ENCODE measurements around the gene PIWIL1. TPM values are rescaled to one million over a fixed set of nuclear protein-coding genes. Genes with fewer than 3 reads are reported as not detected.

The PIWIL1 gene
- total RNA-seq, 1 experiment from 2014 or later = not detected

- Histone ChIP-seq H3K27ac (no peak overlapping the region), H3K27me3 (ENCODE audit: insufficient read depth, low read depth) (peaks cover 51% of the 10 kb centered on the region), H3K4me1 (replicated peaks; ENCODE audit: insufficient read depth) (no peaks in the 10 kb centered on the region), H3F3A (ENCODE audit: insufficient read depth, low read depth) (no peaks in the 10 kb centered on the region), H3K4me2 (no peak overlapping the region), H3K36me3 (ENCODE audit: low read depth) (no peaks in the 10 kb centered on the region), H2AFZ (no peak overlapping the region), H4K20me1 (ENCODE audit: insufficient read depth) (no peaks in the 10 kb centered on the region), H3K4me3 (no peak overlapping the region), H3K9me3 (ENCODE audit: insufficient read depth, low read depth) (no peaks in the 10 kb centered on the region), H3K79me2 (ENCODE audit: low read depth) (no peaks in the 10 kb centered on the region), H3K9me2 (ENCODE audit: insufficient read depth) (no peaks in the 10 kb centered on the region)
- DNase-seq = no peak
- intact Hi-C loops (cut with micrococcal nuclease; ENCODE audit: unreplicated experiment) = no loop called here
- CTCF ChIA-PET = no interaction called here
- no TSS peak for BruUV-seq (replicated peaks)
- POLR2A ChIA-PET (ENCODE audit: unreplicated experiment) = no interaction called here
- TF ChIP-seq EZH2 (IDR thresholded peaks at IDR 0.05; ENCODE audit: low read depth) (no peak), CTCF (conservative IDR thresholded peaks at IDR 0.05) (no peak)
Observed at GRCh38 chr12:130398100-130398848, 60.6 kb downstream of the PIWIL1 start.

GRCh38 chr12:130401703-130402102, 64.0 kb downstream of the PIWIL1 start:
- Histone ChIP-seq H2AFZ (no peak overlapping the region), H3K4me2 (no peak overlapping the region), H3K27me3 (ENCODE audit: insufficient read depth, low read depth) (peaks cover 72% of the 10 kb centered on the region), H3K9me3 (ENCODE audit: insufficient read depth, low read depth) (no peaks in the 10 kb centered on the region), H3K4me1 (replicated peaks; ENCODE audit: insufficient read depth) (no peaks in the 10 kb centered on the region), H3K27ac (no peak overlapping the region), H3K9me2 (ENCODE audit: insufficient read depth) (no peaks in the 10 kb centered on the region), H4K20me1 (ENCODE audit: insufficient read depth) (no peaks in the 10 kb centered on the region), H3F3A (ENCODE audit: insufficient read depth, low read depth) (no peaks in the 10 kb centered on the region), H3K79me2 (ENCODE audit: low read depth) (no peaks in the 10 kb centered on the region), H3K4me3 (no peak overlapping the region), H3K36me3 (ENCODE audit: low read depth) (no peaks in the 10 kb centered on the region)
- intact Hi-C loops (cut with micrococcal nuclease; ENCODE audit: unreplicated experiment) = no loop called here
- CTCF ChIA-PET = no interaction called here
- BruUV-seq (replicated peaks) = no TSS peak
- POLR2A ChIA-PET (ENCODE audit: unreplicated experiment) = no interaction called here
- DNase-seq = no peak
- no peak for TF ChIP-seq EZH2 (IDR thresholded peaks at IDR 0.05; ENCODE audit: low read depth)
- TF ChIP-seq CTCF (conservative IDR thresholded peaks at IDR 0.05) = no peak; the same call in 1 of the 2 replicates

- BruUV-seq (replicated peaks) = no TSS peak
- peaks cover 88% of the 10 kb centered on the region for H3K27me3 ChIP-seq (ENCODE audit: insufficient read depth, low read depth)
- TF ChIP-seq EZH2 (IDR thresholded peaks at IDR 0.05; ENCODE audit: low read depth) (no peak), CTCF (conservative IDR thresholded peaks at IDR 0.05) (no peak)
- H3K4me3 ChIP-seq = no peak overlapping the region
- DNase-seq = no peak
- no peak overlapping the region for H3K27ac ChIP-seq
- H3F3A ChIP-seq (ENCODE audit: insufficient read depth, low read depth) = no peaks in the 10 kb centered on the region
- no peaks in the 10 kb centered on the region for H3K36me3 ChIP-seq (ENCODE audit: low read depth)
- ChIA-PET CTCF (no interaction called here), POLR2A (ENCODE audit: unreplicated experiment) (no interaction called here)
- H3K9me3 ChIP-seq (ENCODE audit: insufficient read depth, low read depth) = no peaks in the 10 kb centered on the region
- no peaks in the 10 kb centered on the region for H3K4me1 ChIP-seq (replicated peaks; ENCODE audit: insufficient read depth)
- H3K4me2 ChIP-seq = no peak overlapping the region
- no peak overlapping the region for H2AFZ ChIP-seq
- no peaks in the 10 kb centered on the region for H3K9me2 ChIP-seq (ENCODE audit: insufficient read depth)
- no peaks in the 10 kb centered on the region for H4K20me1 ChIP-seq (ENCODE audit: insufficient read depth)
- intact Hi-C loops (cut with micrococcal nuclease; ENCODE audit: unreplicated experiment) = no loop called here
- no peaks in the 10 kb centered on the region for H3K79me2 ChIP-seq (ENCODE audit: low read depth)
Observed at GRCh38 chr12:130405332-130405731, 67.6 kb downstream of the PIWIL1 start.
